ENCODE data around the gene ATG3.

- TF ChIP-seq EP300 (IDR thresholded peaks at IDR 0.05; ENCODE audit: borderline replicate concordance) (no peak), YY1 (IDR thresholded peaks at IDR 0.05; ENCODE audit: low read depth) (no peak), TAF1 (IDR thresholded peaks at IDR 0.05; ENCODE audit: low read depth) (peak; percentile 64), EGR1 (IDR thresholded peaks at IDR 0.05) (no peak), REST (IDR thresholded peaks at IDR 0.05; ENCODE audit: low read depth) (no peak), USF1 (IDR thresholded peaks at IDR 0.05) (peak; percentile 100), RAD21 (IDR thresholded peaks at IDR 0.05; ENCODE audit: low read depth) (no peak)
Measured at GRCh38 chr3:112561734-112562529, at the start of gene ATG3, which contains the start of gene SLC35A5.
